NK-92 treated with Interleukin-12 subunit alpha and Interleukin-12 subunit beta, amount 100 ng/mL, for 24 hours (cell line): ENCODE measurements around the gene ATP1A3.

Experiments
- DNase-seq: peaks from one replicate; lab custom pipeline; 2025; lab: John Stamatoyannopoulos, UW

The ATP1A3 gene

DNA sequence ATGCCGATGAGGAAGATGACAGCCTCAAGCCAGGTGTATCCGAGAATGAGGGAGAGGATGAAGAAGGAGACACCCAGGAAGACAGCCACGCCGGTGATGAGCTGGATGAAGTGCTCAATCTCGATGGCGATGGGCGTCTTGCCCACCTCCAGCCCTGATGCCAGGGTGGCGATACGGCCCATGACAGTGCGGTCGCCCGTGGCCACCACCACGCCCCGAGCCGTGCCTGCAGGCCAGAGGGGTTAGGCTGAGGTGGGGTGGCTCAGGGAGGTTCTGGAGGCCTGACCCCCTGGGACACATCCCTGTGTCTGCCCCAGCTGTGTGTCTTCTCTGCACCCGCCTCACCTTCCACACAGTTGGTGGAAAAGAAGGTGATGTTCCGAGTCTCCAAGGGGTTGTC lies 9.1 kb downstream of the ATP1A3 start:
- no peak for DNase-seq

DNA sequence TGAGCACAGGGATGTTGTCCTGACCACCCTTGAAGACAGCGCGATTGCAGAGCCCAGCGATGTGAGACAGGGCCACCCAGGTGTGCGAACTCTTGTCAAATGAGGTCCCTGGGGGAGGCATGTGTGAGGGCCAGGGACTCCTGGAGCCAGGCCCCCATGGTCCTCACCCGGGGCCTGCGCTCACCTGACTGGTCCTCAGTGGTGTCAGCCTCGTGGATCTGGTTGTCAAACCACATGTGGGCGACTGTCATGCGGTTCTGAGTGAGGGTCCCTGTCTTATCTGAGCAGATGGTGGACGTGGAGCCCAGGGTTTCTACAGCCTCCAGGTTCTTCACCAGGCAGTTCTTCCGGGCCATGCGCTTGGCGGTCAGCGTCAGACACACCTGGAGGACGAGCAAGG lies 12.3 kb downstream of the ATP1A3 start:
- DNase-seq, result no peak

DNA sequence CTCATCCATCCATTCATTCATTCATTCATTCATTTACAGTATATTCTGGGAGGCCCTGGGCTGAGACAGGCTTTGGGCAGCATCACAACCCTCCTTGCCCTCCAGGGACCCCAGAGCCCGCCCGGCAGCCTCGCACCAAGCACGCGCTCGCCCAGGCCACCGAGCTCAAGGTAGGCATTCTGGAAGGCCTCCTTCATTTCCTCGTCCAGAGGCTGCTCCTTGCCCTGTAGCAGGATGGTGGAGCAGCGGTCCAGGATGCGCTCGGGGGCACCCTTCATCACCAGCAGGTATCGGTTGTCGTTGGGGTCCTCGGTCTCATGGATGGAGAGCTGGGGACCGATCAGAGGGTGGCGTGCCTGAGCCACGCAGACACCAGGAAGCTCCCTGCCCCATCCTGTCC lies 15.6 kb downstream of the ATP1A3 start:
- DNase-seq, result no peak

DNA sequence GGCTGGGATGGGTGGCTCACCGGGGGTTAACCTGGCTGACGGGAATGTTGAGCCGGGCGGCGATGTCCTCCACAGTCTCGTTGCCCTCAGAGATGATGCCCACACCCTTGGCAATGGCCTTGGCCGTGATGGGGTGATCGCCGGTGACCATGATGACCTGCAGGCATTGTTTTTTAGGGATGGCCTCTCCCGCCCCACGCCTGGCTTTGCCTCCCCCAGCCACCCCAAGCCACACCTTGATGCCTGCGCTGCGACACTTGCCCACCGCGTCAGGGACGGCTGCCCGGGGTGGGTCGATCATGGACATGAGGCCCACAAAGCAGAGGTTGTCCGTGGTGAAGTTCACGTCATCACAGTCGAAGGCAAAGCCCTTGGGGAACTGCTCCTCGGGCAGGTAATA lies 16.1 kb downstream of the ATP1A3 start:
- DNase-seq, result no peak

DNA sequence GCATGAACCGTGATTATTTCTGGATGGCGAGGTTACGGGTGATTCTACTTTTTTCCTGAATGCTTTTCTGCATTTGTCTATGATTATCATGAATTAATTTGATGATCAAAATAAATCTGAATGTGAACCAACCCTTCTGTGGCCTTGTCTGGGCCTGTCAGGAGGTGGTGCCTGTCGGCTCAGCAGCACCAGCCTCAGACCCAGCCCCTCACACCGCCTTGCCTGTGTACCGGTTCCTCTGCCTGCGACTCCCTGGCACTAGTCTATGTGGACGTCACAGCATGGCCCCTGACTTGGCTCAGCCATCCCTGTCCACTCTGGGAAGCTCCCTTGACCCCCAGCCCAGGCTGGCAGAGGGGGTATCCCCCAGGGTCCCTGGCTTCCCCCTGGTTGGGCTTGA lies 19.4 kb downstream of the ATP1A3 start:
- no peak for DNase-seq

DNA sequence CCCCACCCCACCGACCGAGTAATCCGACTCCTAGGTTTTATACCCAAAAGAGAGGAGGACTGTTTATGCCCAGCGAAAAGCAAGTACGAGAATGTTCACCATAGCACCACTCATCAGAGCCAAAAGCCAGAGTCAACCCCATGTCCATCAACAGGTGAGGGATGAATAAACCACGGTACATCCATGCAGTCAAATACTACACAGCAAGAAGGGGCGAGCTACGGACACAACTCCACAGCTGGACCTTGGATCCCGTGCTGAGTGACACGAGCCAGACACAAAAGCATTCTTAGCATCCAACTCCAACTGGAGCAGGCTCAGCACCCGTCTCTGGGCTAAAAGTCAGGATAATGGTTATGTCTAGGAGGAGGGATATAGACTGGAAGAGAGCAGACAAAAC lies 22.7 kb downstream of the ATP1A3 start:
- no peak for DNase-seq

DNA sequence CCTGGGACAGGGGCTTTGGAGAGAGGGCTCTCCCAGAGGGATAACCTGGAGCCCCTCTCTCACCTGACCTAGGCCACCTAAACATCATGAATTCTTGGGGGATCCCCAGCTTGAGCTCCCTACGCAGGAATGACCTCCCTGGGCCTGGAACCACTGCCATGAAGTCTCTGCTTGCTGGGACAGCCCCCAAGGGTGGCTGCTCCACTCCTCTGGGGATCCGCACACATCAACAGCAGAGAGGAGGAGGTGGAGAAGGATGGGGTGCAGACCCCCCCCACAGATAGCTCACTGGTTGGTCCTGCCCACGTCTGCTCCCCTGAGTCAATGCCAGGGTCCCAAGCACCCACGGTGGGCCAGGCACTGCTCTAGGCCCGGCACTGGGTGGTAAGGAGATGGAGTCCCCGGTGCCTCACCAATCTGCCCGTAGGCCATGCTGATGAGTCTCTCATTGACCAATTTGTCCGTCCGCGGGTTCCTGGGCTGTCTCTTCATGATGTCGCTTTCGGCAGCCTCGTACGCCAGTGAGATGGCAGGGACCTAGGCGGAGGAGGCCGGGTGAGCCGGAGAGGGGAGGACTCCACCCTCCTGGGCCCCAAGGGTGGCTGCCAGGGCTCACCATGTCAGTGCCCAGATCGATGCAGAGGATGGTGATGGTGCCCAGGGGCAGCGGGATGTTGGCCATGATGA lies 24.1 kb downstream of the ATP1A3 start:
- DNase-seq, result no peak

DNA sequence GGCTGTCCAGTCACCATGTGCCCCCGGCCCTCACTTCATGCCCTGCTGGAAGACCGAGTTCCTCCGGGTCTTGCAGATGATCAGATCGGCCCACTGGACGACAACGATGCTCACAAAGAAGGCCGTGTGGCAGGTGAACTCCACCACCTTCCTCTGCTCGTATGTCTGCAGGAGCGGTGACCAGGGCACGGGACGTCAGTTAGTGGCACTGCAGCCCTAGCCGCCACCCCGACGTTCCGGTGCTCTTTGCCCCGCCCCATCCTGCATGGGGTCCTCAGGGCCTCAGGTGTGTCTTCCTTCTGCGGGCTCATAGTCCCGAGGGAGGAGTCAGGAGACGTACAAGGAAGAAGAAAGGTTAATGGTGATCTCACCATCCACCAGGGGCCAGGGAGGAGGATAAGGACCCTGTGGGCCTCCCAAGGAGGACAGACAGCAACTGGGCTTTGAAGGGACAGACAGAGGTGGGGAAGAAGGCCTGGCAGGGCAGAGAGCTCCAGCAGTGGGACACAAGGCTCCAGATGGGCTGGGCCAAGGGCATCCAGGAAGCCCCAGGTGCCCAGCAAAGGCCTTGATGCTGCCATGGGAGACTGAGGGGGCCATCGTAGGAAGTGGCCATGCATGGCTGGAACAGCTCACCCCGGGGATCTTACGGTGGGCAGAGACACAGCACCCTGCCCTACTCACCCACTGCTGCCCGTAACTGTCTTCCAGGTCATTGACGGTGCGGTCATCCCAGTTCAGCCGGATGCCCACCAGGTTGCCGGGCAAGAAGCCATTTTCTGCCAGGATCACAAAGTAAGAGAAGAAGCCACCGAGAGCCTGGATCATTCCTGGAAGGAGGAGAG lies 25.1 kb downstream of the ATP1A3 start:
- DNase-seq, result no peak

GRCh38 chr19:41967054-41967783 lies 26.8 kb downstream of the ATP1A3 start:
- no peak for DNase-seq

DNA sequence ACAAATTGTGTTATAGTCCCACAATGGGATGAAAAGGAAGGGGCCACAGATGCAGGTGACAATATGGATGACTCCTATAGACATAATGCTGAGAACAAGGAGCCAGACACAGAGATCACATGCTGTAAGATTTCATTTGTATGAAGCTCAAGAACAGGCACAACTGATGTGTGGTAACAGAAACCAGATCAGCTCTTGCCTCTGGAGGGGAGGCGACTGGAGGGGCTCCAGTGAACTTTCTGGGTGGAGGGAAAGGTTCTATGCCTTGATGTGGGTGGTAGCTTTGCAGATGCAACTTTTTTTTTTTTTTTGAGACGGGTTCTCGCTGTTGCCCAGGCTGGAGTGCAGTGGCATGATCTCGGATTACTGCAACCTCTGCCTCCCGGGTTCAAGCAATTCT lies 28.9 kb downstream of the ATP1A3 start:
- no peak for DNase-seq

DNA sequence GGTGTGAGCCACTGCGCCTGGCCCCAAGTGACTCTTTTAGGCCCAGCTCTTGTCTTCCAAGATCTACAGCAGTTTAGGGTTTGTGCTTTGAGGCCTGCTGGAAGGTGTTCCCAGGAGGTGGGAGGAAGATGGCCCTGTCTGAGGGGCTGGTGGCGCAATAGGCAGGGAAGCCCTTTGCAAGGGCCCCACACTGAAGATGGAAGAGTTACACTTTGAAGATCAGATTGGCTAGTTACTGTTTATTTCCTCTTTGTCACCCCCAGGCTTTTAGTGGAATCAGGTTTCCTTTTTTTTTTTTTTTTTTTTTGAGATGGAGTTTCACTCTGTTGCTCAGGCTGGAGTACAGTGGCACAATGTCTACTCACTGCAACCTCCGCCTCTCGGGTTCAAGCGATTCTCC lies 33.1 kb downstream of the ATP1A3 start:
- DNase-seq, result no peak

GRCh38 chr19:41959056-41960053 lies 34.7 kb downstream of the ATP1A3 start, which contains the start of gene RABAC1:
TSS of gene RABAC1 (minus strand) at chr19:41959321. CDS start at chr19:41959292, 29 bp downstream.
- DNase-seq, result peak; percentile 88

GRCh38 chr19:41958367-41959055 lies 35.5 kb downstream of the ATP1A3 start:
- DNase-seq, result peak; percentile 78

GRCh38 chr19:41957838-41958366 lies 36.1 kb downstream of the ATP1A3 start:
- DNase-seq, result no peak

GRCh38 chr19:41957161-41957837 lies 36.7 kb downstream of the ATP1A3 start:
- DNase-seq, result no peak

- no peak for DNase-seq
Measured at GRCh38 chr19:41956621-41957020, 37.4 kb downstream of the ATP1A3 start.

GRCh38 chr19:41955521-41955920 lies 38.5 kb downstream of the ATP1A3 start:
- no peak for DNase-seq

GRCh38 chr19:41951686-41952172 lies 42.3 kb downstream of the ATP1A3 start:
- peak; percentile 73 for DNase-seq

DNA sequence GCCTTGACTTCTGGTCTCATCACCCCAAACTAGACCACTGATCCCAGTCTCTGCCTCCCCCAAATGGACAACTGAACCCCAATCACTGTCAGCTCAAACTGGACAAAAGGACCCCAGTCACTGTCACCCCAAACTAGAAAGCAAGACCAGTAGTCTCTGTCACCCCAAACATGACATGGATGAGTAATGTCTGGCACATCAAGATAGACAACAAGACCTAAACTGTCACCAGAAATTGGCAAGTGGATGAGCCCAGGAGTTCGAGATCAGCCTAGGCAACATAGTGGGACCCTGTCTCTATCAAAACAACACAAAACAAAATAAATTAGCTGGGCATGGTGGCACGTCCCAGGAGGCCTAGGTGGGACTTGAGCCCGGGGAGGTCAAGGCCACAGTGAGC lies 46.9 kb downstream of the ATP1A3 start:
- no peak for DNase-seq
